ENCODE data around the gene KIF16B.

DNA sequence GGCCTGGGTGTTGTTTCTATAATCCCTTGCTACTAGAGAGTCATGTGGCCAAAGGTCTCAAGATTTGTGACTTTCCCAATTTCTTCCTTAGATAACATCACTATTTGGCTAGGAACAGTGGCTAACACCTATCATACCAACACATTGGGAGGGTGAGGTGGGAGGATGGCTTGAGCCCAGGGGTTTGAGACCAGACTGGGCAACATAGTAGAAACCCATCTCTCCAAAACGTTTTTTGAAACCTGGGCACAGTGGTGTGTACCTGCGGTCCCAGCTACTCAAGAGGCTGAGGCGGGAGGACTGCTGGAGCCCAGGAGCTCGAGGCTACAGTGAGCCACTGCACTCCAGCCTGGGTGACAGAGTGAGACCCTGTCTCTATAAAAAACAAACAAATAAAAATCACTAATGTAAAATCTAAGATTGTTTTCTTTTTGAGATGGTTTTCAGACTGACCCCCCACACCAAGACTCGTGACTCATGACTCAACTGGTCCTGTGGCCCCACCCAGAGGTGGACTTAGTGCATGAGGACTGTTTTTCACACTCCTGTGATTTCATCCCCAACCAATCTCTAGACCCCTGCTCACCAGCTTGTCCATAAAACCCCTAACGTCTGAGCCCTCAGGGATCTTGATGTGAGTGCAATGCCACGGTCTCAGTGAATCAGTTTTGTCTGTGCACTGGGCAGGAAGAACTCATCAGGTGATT is 48.3 kb upstream of the KIF16B start:
- TF ChIP-seq EZH2 (IDR thresholded peaks at IDR 0.05; ENCODE audit: borderline replicate concordance, low read depth, low read length, severe bottlenecking): no peak
- TF ChIP-seq, protein P1, sequence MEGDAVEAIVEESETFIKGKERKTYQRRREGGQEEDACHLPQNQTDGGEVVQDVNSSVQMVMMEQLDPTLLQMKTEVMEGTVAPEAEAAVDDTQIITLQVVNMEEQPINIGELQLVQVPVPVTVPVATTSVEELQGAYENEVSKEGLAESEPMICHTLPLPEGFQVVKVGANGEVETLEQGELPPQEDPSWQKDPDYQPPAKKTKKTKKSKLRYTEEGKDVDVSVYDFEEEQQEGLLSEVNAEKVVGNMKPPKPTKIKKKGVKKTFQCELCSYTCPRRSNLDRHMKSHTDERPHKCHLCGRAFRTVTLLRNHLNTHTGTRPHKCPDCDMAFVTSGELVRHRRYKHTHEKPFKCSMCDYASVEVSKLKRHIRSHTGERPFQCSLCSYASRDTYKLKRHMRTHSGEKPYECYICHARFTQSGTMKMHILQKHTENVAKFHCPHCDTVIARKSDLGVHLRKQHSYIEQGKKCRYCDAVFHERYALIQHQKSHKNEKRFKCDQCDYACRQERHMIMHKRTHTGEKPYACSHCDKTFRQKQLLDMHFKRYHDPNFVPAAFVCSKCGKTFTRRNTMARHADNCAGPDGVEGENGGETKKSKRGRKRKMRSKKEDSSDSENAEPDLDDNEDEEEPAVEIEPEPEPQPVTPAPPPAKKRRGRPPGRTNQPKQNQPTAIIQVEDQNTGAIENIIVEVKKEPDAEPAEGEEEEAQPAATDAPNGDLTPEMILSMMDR (IDR thresholded peaks at IDR 0.05; ENCODE audit: borderline replicate concordance, extremely low read depth, low read length, poor library complexity, severe bottlenecking): no peak

Data from DND-41 (cell line).